GM23248 (cell line): Measurements from ENCODE around the gene CASZ1. TPM values are rescaled to one million over a fixed set of nuclear protein-coding genes. Genes with fewer than 3 reads are reported as not detected.

Experiments
- DNase-seq: peaks from one replicate; pipeline ENCODE4 v3.0.0-alpha.2; 2015
- H2AFZ ChIP-seq: fragments of 200-600 bp; sonication (generic); 2 replicates; pipeline ENCODE4 v1.6.1; 2016; ENCODE audit warnings: antibody characterized with exemption
- H3F3A ChIP-seq: fragments of 200-600 bp; sonication (generic); 2 replicates; pipeline ENCODE4 v1.6.1; 2016; ENCODE audit warnings: mild to moderate bottlenecking, antibody characterized with exemption, mixed run types; ENCODE audit not compliant: insufficient read depth
- H3K27ac ChIP-seq: fragments of 200-600 bp; sonication (generic); 2 replicates; pipeline ENCODE4 v1.5.1; 2016; ENCODE audit warnings: mild to moderate bottlenecking
- H3K27me3 ChIP-seq: fragments of 200-600 bp; sonication (generic); replicated peaks from 2 replicates; pipeline ENCODE4 v1.6.1; 2016; ENCODE audit warnings: mild to moderate bottlenecking; ENCODE audit not compliant: insufficient read depth
- H3K36me3 ChIP-seq: fragments of 200-600 bp; sonication (generic); 2 replicates; pipeline ENCODE4 v1.6.1; 2016; ENCODE audit warnings: low read depth, mild to moderate bottlenecking
- H3K4me1 ChIP-seq: fragments of 200-600 bp; sonication (generic); 2 replicates; pipeline ENCODE4 v1.6.1; 2016; ENCODE audit warnings: mild to moderate bottlenecking; ENCODE audit not compliant: insufficient read depth
- H3K4me2 ChIP-seq: fragments of 200-600 bp; sonication (generic); one replicate; pipeline ENCODE4 v1.6.1; 2016; ENCODE audit warnings: mild to moderate bottlenecking; ENCODE audit not compliant: unreplicated experiment
- H3K4me3 ChIP-seq: fragments of 200-600 bp; sonication (generic); 2 replicates; pipeline ENCODE4 v1.5.1; 2016; ENCODE audit warnings: mild to moderate bottlenecking
- H3K79me2 ChIP-seq: fragments of 200-600 bp; sonication (generic); 2 replicates; pipeline ENCODE4 v1.6.1; 2016; ENCODE audit warnings: mild to moderate bottlenecking; ENCODE audit not compliant: insufficient read depth
- H3K9ac ChIP-seq: fragments of 200-600 bp; sonication (generic); 2 replicates; pipeline ENCODE4 v1.6.1; 2016; ENCODE audit warnings: mild to moderate bottlenecking
- H3K9me2 ChIP-seq: fragments of 200-600 bp; sonication (generic); 2 replicates; pipeline ENCODE4 v1.6.1; 2016; ENCODE audit warnings: mixed run types, mild to moderate bottlenecking, moderate library complexity; ENCODE audit not compliant: insufficient read depth
- H3K9me3 ChIP-seq: fragments of 200-600 bp; sonication (generic); one replicate; pipeline ENCODE4 v1.6.1; 2017; ENCODE audit warnings: low read depth
- H4K20me1 ChIP-seq: fragments of 200-600 bp; sonication (generic); 2 replicates; pipeline ENCODE4 v1.6.0; 2016; ENCODE audit not compliant: insufficient read depth
- EZH2 ChIP-seq: fragments of 200-600 bp; sonication (generic); IDR thresholded peaks from 2 replicates; pipeline ENCODE4 v1.6.1; 2018; ENCODE audit warnings: antibody characterized with exemption, mild to moderate bottlenecking; ENCODE audit not compliant: insufficient read depth, poor library complexity, severe bottlenecking
- EZH2phosphoT487 ChIP-seq: fragments of 200-600 bp; sonication (generic); IDR thresholded peaks from 2 replicates; pipeline ENCODE4 v1.6.1; 2018; ENCODE audit warnings: antibody characterized with exemption, moderate library complexity, mild to moderate bottlenecking, low read depth; ENCODE audit not compliant: insufficient read depth
- WGBS, 2 experiments: methylation state at CpG; one replicate each; pipeline ENCODE4 v1.1.6; 2015 to 2017; ENCODE audit warnings: low lambda C conversion rate in 2 of 2, low coverage in 1 of 2; ENCODE audit errors: missing lambda C conversion rate in 2 of 2; 5-methylcytosine and 5-hydroxymethylcytosine counted together
- in situ Hi-C: fragments of 300-500 bp; cut with MboI; formaldehyde crosslinking; loops from 2 replicates; pipeline ENCODE4 v1.15.0; 2020
- polyA plus RNA-seq: library from polyadenylated mRNA; unstranded; fragments of >200 nt; fragmentation: Nextera tagmentation; extraction: Ambion mirVana; gene quantifications from 2 replicates; pipeline ENCODE4 v1.2.1, GENCODE V29; 2016
- total RNA-seq: library from RNA; depleted of rRNA; stranded (reverse); fragments of >200 nt; shearing (Covaris generic); gene quantifications from 2 replicates; pipeline ENCODE4 v1.2.3, GENCODE V29; 2014

CASZ1 gene
- total and polyA plus RNA-seq, 2 experiments from 2014 or later: 0.11 to 0.54 TPM

DNA sequence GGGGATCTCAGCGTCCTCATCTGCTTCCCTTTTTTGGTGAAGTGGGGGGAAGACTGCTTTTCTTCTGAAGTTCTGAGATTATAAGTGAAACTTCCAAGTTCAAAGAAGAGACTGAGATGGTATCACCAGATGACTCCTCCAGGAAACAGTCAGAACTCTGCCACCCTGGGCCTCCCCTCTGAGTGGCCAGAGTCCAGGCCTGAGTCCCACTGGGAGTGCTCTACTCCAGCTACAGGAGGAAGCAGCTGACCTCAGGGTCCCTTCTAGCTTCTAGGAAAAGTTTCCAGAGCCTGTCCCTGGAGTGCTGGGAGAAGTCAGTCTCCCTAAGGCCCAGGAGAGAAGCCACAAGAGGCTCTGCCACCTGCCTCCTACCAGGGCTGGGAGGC is 104.7 kb downstream of the CASZ1 start:
- H3K9me2 ChIP-seq: no peaks in the 10 kb centered on the region
- in situ Hi-C loops: no loop called here
- DNase-seq: peak; percentile 61

DNA sequence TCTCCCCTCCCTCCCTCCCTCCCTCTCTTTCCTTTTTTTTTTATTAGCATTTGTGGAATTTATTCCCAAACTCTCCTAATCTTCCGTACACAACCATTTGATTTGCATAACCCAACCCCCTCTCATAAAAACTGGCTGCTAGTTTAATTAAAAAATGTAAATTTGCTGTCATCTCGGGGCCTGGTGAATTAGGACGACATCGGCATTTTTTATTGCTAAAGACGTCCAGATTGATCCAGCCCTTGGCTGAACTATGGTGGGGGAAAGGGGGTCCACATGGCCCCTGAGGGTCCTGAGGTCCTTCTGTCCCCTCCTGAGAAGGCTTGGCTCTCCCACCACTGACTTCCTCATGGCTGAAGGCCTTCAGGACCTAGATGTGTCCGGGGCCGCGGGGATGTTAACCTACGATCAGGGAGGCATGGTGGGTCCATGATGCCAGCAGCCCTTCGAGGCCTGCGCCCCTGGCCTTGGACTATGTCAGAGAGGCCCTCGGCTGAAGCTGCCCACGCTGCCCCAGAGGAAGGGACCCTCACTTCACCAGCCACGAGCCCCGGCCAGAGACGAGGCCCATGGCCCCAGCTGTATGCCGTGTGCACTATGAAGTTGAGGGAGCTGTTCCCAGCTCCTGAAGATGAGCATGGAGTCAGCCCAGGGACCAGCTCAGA is 105.2 kb downstream of the CASZ1 start:
- TF ChIP-seq EZH2 (no peak), EZH2phosphoT487 (no peak)
- H3K4me2 ChIP-seq: no peak overlapping the region
- H3K4me1 ChIP-seq: no peaks in the 10 kb centered on the region
- no peaks in the 10 kb centered on the region for H3F3A ChIP-seq
- no peaks in the 10 kb centered on the region for H3K9me3 ChIP-seq
- no peak for DNase-seq
- no peak overlapping the region for H3K27ac ChIP-seq
- no peak overlapping the region for H3K9ac ChIP-seq
- H4K20me1 ChIP-seq: no peaks in the 10 kb centered on the region
- no peaks in the 10 kb centered on the region for H3K27me3 ChIP-seq
- H3K79me2 ChIP-seq: no peaks in the 10 kb centered on the region
- no peak overlapping the region for H3K4me3 ChIP-seq
- in situ Hi-C loops: no loop called here
- H3K36me3 ChIP-seq: no peaks in the 10 kb centered on the region
- WGBS, 2 experiments: 87 to 91% methylated on average over 17 of the region's 17 CpGs
- H3K9me2 ChIP-seq: no peaks in the 10 kb centered on the region
- H2AFZ ChIP-seq: no peak overlapping the region

More for the DNA sequence above, 104.7 kb downstream of the CASZ1 start:
- H3K4me2 ChIP-seq: no peak overlapping the region
- no peaks in the 10 kb centered on the region for H3K4me1 ChIP-seq
- H3K79me2 ChIP-seq: no peaks in the 10 kb centered on the region
- no peaks in the 10 kb centered on the region for H3K36me3 ChIP-seq
- no peak overlapping the region for H3K9ac ChIP-seq
- TF ChIP-seq EZH2phosphoT487 (no peak), EZH2 (no peak)
- no peak overlapping the region for H3K4me3 ChIP-seq
- H3K27ac ChIP-seq: no peak overlapping the region
- H3K9me3 ChIP-seq: no peaks in the 10 kb centered on the region
- no peaks in the 10 kb centered on the region for H3F3A ChIP-seq
- 85 to 100% methylated on average over 1 of the region's 1 CpG for WGBS, 2 experiments
- H4K20me1 ChIP-seq: no peaks in the 10 kb centered on the region
- no peaks in the 10 kb centered on the region for H3K27me3 ChIP-seq
- no peak overlapping the region for H2AFZ ChIP-seq

DNA sequence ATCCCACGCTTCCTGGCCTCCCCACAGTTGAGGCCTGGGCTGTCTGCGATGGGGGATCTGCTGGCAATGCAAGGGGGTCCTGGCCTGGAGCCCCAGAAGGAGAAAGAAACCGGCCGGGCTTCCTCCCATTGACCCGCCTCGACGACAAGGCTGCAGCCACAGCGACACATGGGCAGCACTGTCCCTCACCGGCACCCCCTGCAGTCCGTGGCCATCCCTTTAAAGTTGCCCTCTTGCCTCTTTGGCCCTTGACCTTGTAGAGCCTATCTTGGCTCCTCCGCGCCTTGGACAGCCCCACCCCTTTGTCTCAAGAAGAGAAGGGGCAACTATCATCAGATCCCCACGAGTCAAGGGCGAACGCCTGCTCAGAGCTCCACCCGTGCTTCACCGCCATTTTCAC is 106.0 kb downstream of the CASZ1 start:
- no peaks in the 10 kb centered on the region for H3F3A ChIP-seq
- H3K4me1 ChIP-seq: no peaks in the 10 kb centered on the region
- no peaks in the 10 kb centered on the region for H3K36me3 ChIP-seq
- H3K4me2 ChIP-seq: no peak overlapping the region
- no peak overlapping the region for H3K27ac ChIP-seq
- H3K27me3 ChIP-seq: no peaks in the 10 kb centered on the region
- H3K79me2 ChIP-seq: no peaks in the 10 kb centered on the region
- no peak overlapping the region for H3K4me3 ChIP-seq
- no peaks in the 10 kb centered on the region for H4K20me1 ChIP-seq
- no peak overlapping the region for H3K9ac ChIP-seq
- in situ Hi-C loops: no loop called here
- TF ChIP-seq EZH2phosphoT487 (no peak), EZH2 (no peak)
- no peak overlapping the region for H2AFZ ChIP-seq
- 94 to 97% methylated on average over 16 to 17 of the region's 17 CpGs for WGBS, 2 experiments
- H3K9me3 ChIP-seq: no peaks in the 10 kb centered on the region
- no peak for DNase-seq
- no peaks in the 10 kb centered on the region for H3K9me2 ChIP-seq

DNA sequence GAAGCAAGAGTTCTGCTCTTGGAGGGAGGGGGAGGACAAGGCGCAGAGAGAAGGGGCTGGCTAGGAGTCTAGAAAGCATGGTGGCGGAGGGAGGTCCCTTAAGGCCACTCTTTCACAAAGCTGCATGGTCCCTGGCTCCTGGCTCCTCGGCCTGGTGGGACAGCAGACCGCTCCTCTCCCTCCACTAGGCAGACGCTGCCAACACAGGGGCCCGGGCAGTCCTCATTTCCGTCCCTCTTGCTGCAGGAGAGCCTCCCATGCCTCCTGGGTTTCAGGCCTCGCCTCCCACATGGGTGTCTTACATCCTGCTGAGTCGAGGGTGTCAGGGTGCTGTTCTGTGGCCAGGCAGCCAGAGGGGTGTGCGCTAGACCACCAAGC is 108.0 kb downstream of the CASZ1 start:
- TF ChIP-seq EZH2phosphoT487: no peak
- no peak for TF ChIP-seq EZH2
- no peaks in the 10 kb centered on the region for H3F3A ChIP-seq
- in situ Hi-C loops: no loop called here
- H3K4me1 ChIP-seq: no peaks in the 10 kb centered on the region
- H4K20me1 ChIP-seq: no peaks in the 10 kb centered on the region
- no peaks in the 10 kb centered on the region for H3K36me3 ChIP-seq
- H3K27me3 ChIP-seq: no peaks in the 10 kb centered on the region
- H2AFZ ChIP-seq: no peak overlapping the region
- no peak overlapping the region for H3K4me2 ChIP-seq
- DNase-seq: no peak
- no peak overlapping the region for H3K4me3 ChIP-seq
- no peak overlapping the region for H3K9ac ChIP-seq
- no peaks in the 10 kb centered on the region for H3K79me2 ChIP-seq
- no peak overlapping the region for H3K27ac ChIP-seq
- H3K9me2 ChIP-seq: no peaks in the 10 kb centered on the region
- 94 to 97% methylated on average over 8 to 10 of the region's 10 CpGs for WGBS, 2 experiments
- H3K9me3 ChIP-seq: no peaks in the 10 kb centered on the region
